Stimulated activated naive CD8-positive, alpha-beta T cell treated with anti-CD3 and anti-CD28 coated beads, Interleukin-15, Interleukin-2, amounts not matched to agents 100 ng/mL and 50 ng/mL, for 24 hours (primary cell): ENCODE data around the gene LENG1.
"Not testable (repeated sequence)": the region's sequence is repeated elsewhere in the genome, so short reads cannot be mapped to it uniquely, and the experiment has no call there.

Experiments used
- H3K27ac Mint-ChIP-seq: one replicate; pipeline ENCODE4 v1.8.0; 2021; ENCODE audit warnings: mild to moderate bottlenecking, mixed read lengths
- H3K27me3 Mint-ChIP-seq: one replicate; pipeline ENCODE4 v1.8.0; 2021; ENCODE audit warnings: mixed read lengths
- H3K36me3 Mint-ChIP-seq: one replicate; pipeline ENCODE4 v1.8.0; 2021; ENCODE audit warnings: low read depth, mixed read lengths
- H3K4me1 Mint-ChIP-seq: one replicate; pipeline ENCODE4 v1.8.0; 2021; ENCODE audit warnings: low read depth, mixed read lengths
- H3K4me3 Mint-ChIP-seq: one replicate; pipeline ENCODE4 v1.8.0; 2021; ENCODE audit warnings: mild to moderate bottlenecking, mixed read lengths
- H3K9me3 Mint-ChIP-seq: one replicate; pipeline ENCODE4 v1.8.0; 2021; ENCODE audit warnings: mixed read lengths

The LENG1 gene

GRCh38 chr19:54159352-54160181, at the start of gene LENG1:
TSS of gene LENG1 (minus strand) at chr19:54159721. CDS start at chr19:54159695, 26 bp downstream.
- no peaks in the 10 kb centered on the region for H3K9me3 Mint-ChIP-seq
- peak within 1 kb of the TSS; percentile 97 for H3K4me3 Mint-ChIP-seq
- peaks cover 23% of the 10 kb centered on the region for H3K36me3 Mint-ChIP-seq
- H3K4me1 Mint-ChIP-seq, result peaks cover 75% of the 10 kb centered on the region
- H3K27ac Mint-ChIP-seq, result peak within 1 kb of the TSS; percentile 99
- peaks cover 11% of the 10 kb centered on the region for H3K27me3 Mint-ChIP-seq

GRCh38 chr19:54208784-54209057, 49.2 kb upstream of the LENG1 start:
- no peaks in the 10 kb centered on the region for H3K9me3 Mint-ChIP-seq
- H3K27ac Mint-ChIP-seq, result peak overlapping the region; percentile 89
- H3K27me3 Mint-ChIP-seq, result no peaks in the 10 kb centered on the region
- H3K4me1 Mint-ChIP-seq, result peaks cover 81% of the 10 kb centered on the region
- peaks cover 59% of the 10 kb centered on the region for H3K36me3 Mint-ChIP-seq
- peak overlapping the region; percentile 70 for H3K4me3 Mint-ChIP-seq

- Mint-ChIP-seq H3K4me1 (peaks cover 86% of the 10 kb centered on the region), H3K27ac (peak overlapping the region; percentile 89), H3K9me3 (no peaks in the 10 kb centered on the region), H3K36me3 (peaks cover 64% of the 10 kb centered on the region), H3K4me3 (peak overlapping the region; percentile 70), H3K27me3 (no peaks in the 10 kb centered on the region)
Observed at GRCh38 chr19:54207983-54208783, 48.7 kb upstream of the LENG1 start.

GRCh38 chr19:54207676-54207982, 48.1 kb upstream of the LENG1 start:
- H3K36me3 Mint-ChIP-seq, result peaks cover 70% of the 10 kb centered on the region
- H3K27me3 Mint-ChIP-seq, result no peaks in the 10 kb centered on the region
- H3K9me3 Mint-ChIP-seq, result no peaks in the 10 kb centered on the region
- H3K27ac Mint-ChIP-seq, result peak overlapping the region; percentile 89
- peak overlapping the region; percentile 70 for H3K4me3 Mint-ChIP-seq
- peaks cover 92% of the 10 kb centered on the region for H3K4me1 Mint-ChIP-seq

GRCh38 chr19:54207193-54207592, 47.7 kb upstream of the LENG1 start:
- H3K9me3 Mint-ChIP-seq, H3K27me3 Mint-ChIP-seq: not testable (repeated sequence)
- peaks cover 96% of the 10 kb centered on the region for H3K4me1 Mint-ChIP-seq
- peaks cover 74% of the 10 kb centered on the region for H3K36me3 Mint-ChIP-seq
- peak overlapping the region; percentile 89 for H3K27ac Mint-ChIP-seq
- H3K4me3 Mint-ChIP-seq, result peak overlapping the region; percentile 70

GRCh38 chr19:54206831-54207177, 47.3 kb upstream of the LENG1 start:
- Mint-ChIP-seq H3K27ac (peak overlapping the region; percentile 89), H3K4me3 (peak overlapping the region; percentile 70), H3K36me3 (peaks cover 78% of the 10 kb centered on the region), H3K9me3 (no peaks in the 10 kb centered on the region), H3K27me3 (no peaks in the 10 kb centered on the region), H3K4me1 (peaks cover 97% of the 10 kb centered on the region)

GRCh38 chr19:54206030-54206830, 46.7 kb upstream of the LENG1 start:
- H3K9me3 Mint-ChIP-seq, result no peaks in the 10 kb centered on the region
- no peaks in the 10 kb centered on the region for H3K27me3 Mint-ChIP-seq
- peaks cover 98% of the 10 kb centered on the region for H3K4me1 Mint-ChIP-seq
- peak overlapping the region; percentile 89 for H3K27ac Mint-ChIP-seq
- peaks cover 83% of the 10 kb centered on the region for H3K36me3 Mint-ChIP-seq
- peak overlapping the region; percentile 98 for H3K4me3 Mint-ChIP-seq

GRCh38 chr19:54204767-54205468, 45.4 kb upstream of the LENG1 start:
- no peaks in the 10 kb centered on the region for H3K9me3 Mint-ChIP-seq
- H3K27me3 Mint-ChIP-seq, result no peaks in the 10 kb centered on the region
- peak overlapping the region; percentile 81 for H3K27ac Mint-ChIP-seq
- H3K4me1 Mint-ChIP-seq, result peaks cover 91% of the 10 kb centered on the region
- H3K36me3 Mint-ChIP-seq, result peaks cover 84% of the 10 kb centered on the region
- peak overlapping the region; percentile 98 for H3K4me3 Mint-ChIP-seq

- peak overlapping the region; percentile 98 for H3K4me3 Mint-ChIP-seq
- peaks cover 82% of the 10 kb centered on the region for H3K4me1 Mint-ChIP-seq
- H3K27ac Mint-ChIP-seq, result peak overlapping the region; percentile 100
- H3K36me3 Mint-ChIP-seq, result peaks cover 76% of the 10 kb centered on the region
- H3K27me3 Mint-ChIP-seq, result no peaks in the 10 kb centered on the region
- no peaks in the 10 kb centered on the region for H3K9me3 Mint-ChIP-seq
Observed at GRCh38 chr19:54203151-54203611, 43.7 kb upstream of the LENG1 start.

- Mint-ChIP-seq H3K27ac (peak overlapping the region; percentile 100), H3K9me3 (no peaks in the 10 kb centered on the region), H3K27me3 (no peaks in the 10 kb centered on the region), H3K36me3 (peaks cover 64% of the 10 kb centered on the region), H3K4me3 (peak overlapping the region; percentile 98), H3K4me1 (peaks cover 70% of the 10 kb centered on the region)
Observed at GRCh38 chr19:54201980-54202379, 42.5 kb upstream of the LENG1 start.

GRCh38 chr19:54201172-54201701, 41.7 kb upstream of the LENG1 start:
- H3K27ac Mint-ChIP-seq, result peak overlapping the region; percentile 100

GRCh38 chr19:54199401-54199800, 39.9 kb upstream of the LENG1 start:
- H3K4me1 Mint-ChIP-seq, result peaks cover 44% of the 10 kb centered on the region
- peaks cover 52% of the 10 kb centered on the region for H3K36me3 Mint-ChIP-seq
- no peaks in the 10 kb centered on the region for H3K9me3 Mint-ChIP-seq
- H3K4me3 Mint-ChIP-seq, result peak overlapping the region; percentile 98
- peak overlapping the region; percentile 79 for H3K27ac Mint-ChIP-seq
- H3K27me3 Mint-ChIP-seq, result no peaks in the 10 kb centered on the region

More at GRCh38 chr19:54201172-54201701, 41.7 kb upstream of the LENG1 start:
- peaks cover 62% of the 10 kb centered on the region for H3K4me1 Mint-ChIP-seq
- H3K4me3 Mint-ChIP-seq, result peak overlapping the region; percentile 98
- no peaks in the 10 kb centered on the region for H3K9me3 Mint-ChIP-seq
- peaks cover 57% of the 10 kb centered on the region for H3K36me3 Mint-ChIP-seq
- no peaks in the 10 kb centered on the region for H3K27me3 Mint-ChIP-seq

- no peaks in the 10 kb centered on the region for H3K27me3 Mint-ChIP-seq
- no peaks in the 10 kb centered on the region for H3K9me3 Mint-ChIP-seq
- H3K4me3 Mint-ChIP-seq, result no peak overlapping the region
- H3K4me1 Mint-ChIP-seq, result peaks cover 33% of the 10 kb centered on the region
- peaks cover 48% of the 10 kb centered on the region for H3K36me3 Mint-ChIP-seq
- no peak overlapping the region for H3K27ac Mint-ChIP-seq
Observed at GRCh38 chr19:54197121-54197520, 37.6 kb upstream of the LENG1 start.

- H3K27me3 Mint-ChIP-seq, result no peaks in the 10 kb centered on the region
- peaks cover 43% of the 10 kb centered on the region for H3K36me3 Mint-ChIP-seq
- H3K4me1 Mint-ChIP-seq, result peaks cover 33% of the 10 kb centered on the region
- no peaks in the 10 kb centered on the region for H3K9me3 Mint-ChIP-seq
- no peak overlapping the region for H3K27ac Mint-ChIP-seq
- H3K4me3 Mint-ChIP-seq, result no peak overlapping the region
Observed at GRCh38 chr19:54196536-54196935, 37.0 kb upstream of the LENG1 start.
